Measurements from ENCODE around the gene TMOD2. TPM values are rescaled to one million over a fixed set of nuclear protein-coding genes. Genes with fewer than 3 reads are reported as not detected.

Gene TMOD2
- total RNA-seq, 1 donor from 2014 or later, result 14.6 TPM

GRCh38 chr15:51829376-51830275 is 78.2 kb downstream of the TMOD2 start, which contains the start of gene TMOD3:
Gene TMOD3, plus strand, starts transcription at chr15:51829653. Its CDS starts 33,232 bp downstream, at chr15:51862885.
- DNase-seq (peak; percentile 94), ATAC-seq (ENCODE audit: low read depth) (peak; percentile 93)
- H3K27ac Mint-ChIP-seq, result peak within 1 kb of the TSS; percentile 87
- H3K4me3 Mint-ChIP-seq, result peak within 1 kb of the TSS; percentile 96
- peaks cover 41% of the 10 kb centered on the region for H3K4me1 Mint-ChIP-seq
- ChIA-PET POLR2A (interaction anchor here (0.8 to 1.0 kb wide), 3 partner anchors 14 to 98 kb away, joined by 3 to 4 read pairs (median 3); no protein-coding TSS in a partner anchor), CTCF (no interaction called here)
- intact Hi-C loops (cut with micrococcal nuclease), result loop anchor here (1.0 to 5.0 kb wide), 4 partner anchors 14 to 143 kb away; partner anchors contain the start of genes LEO1 and LYSMD2
- TF ChIP-seq CTCF (IDR thresholded peaks at IDR 0.05), result no peak
- H3K9me3 Mint-ChIP-seq, result no peaks in the 10 kb centered on the region
- H3K27me3 Mint-ChIP-seq, result no peaks in the 10 kb centered on the region
- peaks cover 5% of the 10 kb centered on the region for H3K36me3 Mint-ChIP-seq (ENCODE audit: low read depth)

GRCh38 chr15:51830276-51830806 is 78.9 kb downstream of the TMOD2 start:
- Mint-ChIP-seq H3K36me3 (ENCODE audit: low read depth) (peaks cover 5% of the 10 kb centered on the region), H3K27ac (peak overlapping the region; percentile 87), H3K4me1 (peaks cover 48% of the 10 kb centered on the region), H3K9me3 (no peaks in the 10 kb centered on the region), H3K4me3 (peak overlapping the region; percentile 96), H3K27me3 (no peaks in the 10 kb centered on the region)
- intact Hi-C loops (cut with micrococcal nuclease), result loop anchor here (1.0 kb wide), 1 partner anchor 13 kb away; no protein-coding TSS in a partner anchor
- TF ChIP-seq CTCF (IDR thresholded peaks at IDR 0.05), result no peak
- DNase-seq (no peak), ATAC-seq (ENCODE audit: low read depth) (no peak)
- CTCF ChIA-PET, result no interaction called here
- POLR2A ChIA-PET, result interaction anchor here (1.0 kb wide), 1 partner anchor 99 kb away, joined by 5 read pairs; no protein-coding TSS in a partner anchor

- H3K27ac Mint-ChIP-seq, result no peak overlapping the region
- TF ChIP-seq CTCF (IDR thresholded peaks at IDR 0.05), result no peak
- H3K36me3 Mint-ChIP-seq (ENCODE audit: low read depth), result peaks cover 5% of the 10 kb centered on the region
- CTCF ChIA-PET, result no interaction called here
- ATAC-seq (ENCODE audit: low read depth) (no peak), DNase-seq (no peak)
- H3K4me3 Mint-ChIP-seq, result no peak overlapping the region
- POLR2A ChIA-PET, result no interaction called here
- intact Hi-C loops (cut with micrococcal nuclease), result loop anchor here (1.0 kb wide), 1 partner anchor 10 kb away; no protein-coding TSS in a partner anchor
- no peaks in the 10 kb centered on the region for H3K9me3 Mint-ChIP-seq
- peaks cover 79% of the 10 kb centered on the region for H3K4me1 Mint-ChIP-seq
- H3K27me3 Mint-ChIP-seq, result no peaks in the 10 kb centered on the region
These were observed 82.4 kb downstream of the TMOD2 start for GRCh38 chr15:51833772-51834171.

GRCh38 chr15:51837792-51838251 is 86.4 kb downstream of the TMOD2 start:
- Mint-ChIP-seq H3K4me1 (peaks cover 83% of the 10 kb centered on the region), H3K27me3 (no peaks in the 10 kb centered on the region), H3K36me3 (ENCODE audit: low read depth) (no peaks in the 10 kb centered on the region), H3K9me3 (no peaks in the 10 kb centered on the region), H3K27ac (peak overlapping the region; percentile 73), H3K4me3 (peak overlapping the region; percentile 39)
- ATAC-seq (ENCODE audit: low read depth) (peak; percentile 83), DNase-seq (no peak)
- no peak for TF ChIP-seq CTCF (IDR thresholded peaks at IDR 0.05)
- intact Hi-C loops (cut with micrococcal nuclease), result no loop called here
- POLR2A ChIA-PET, result interaction anchor here (0.7 to 1.5 kb wide), 2 partner anchors 102 to 359 kb away, joined by 3 to 4 read pairs; no protein-coding TSS in a partner anchor
- CTCF ChIA-PET, result interaction anchor here (0.9 to 1.5 kb wide), 2 partner anchors 16 to 61 kb away, joined by 3 read pairs; no protein-coding TSS in a partner anchor

All from activated B cell treated with CpG ODN at 0.5 μM for 24 hours (primary cell).